Measurements from ENCODE around the gene EIF3D. TPM values are rescaled to one million over a fixed set of nuclear protein-coding genes. Genes with fewer than 3 reads are reported as not detected.

Gene EIF3D
- total and polyA plus RNA-seq, 2 of the 8 experiments (the other 6 are each of a cell fraction or from before 2014, with no cell fraction given): 195 to 408 TPM

DNA sequence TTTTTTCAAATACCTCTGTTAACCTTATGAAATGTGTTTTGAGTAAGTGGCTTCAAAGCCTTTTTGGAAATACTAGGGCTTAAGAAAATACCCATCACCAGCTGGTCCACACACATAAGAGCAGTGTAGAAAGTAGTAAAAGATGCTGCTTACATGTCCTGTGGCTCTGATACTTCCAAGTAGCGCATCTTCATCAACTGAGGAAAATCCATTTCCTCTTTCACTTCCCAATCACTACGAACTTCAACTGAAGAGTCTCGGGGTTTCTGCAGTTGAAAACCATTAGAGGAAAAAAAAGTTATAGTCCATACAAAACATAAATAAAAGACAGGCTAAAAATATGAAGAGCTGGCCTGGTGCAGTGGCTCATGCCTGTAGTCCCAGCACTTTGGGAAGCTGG, 8.5 kb downstream of the EIF3D start:
- Histone ChIP-seq H2BK15ac (ENCODE audit: low read length) (no peak overlapping the region), H2AK5ac (ENCODE audit: low read depth, low read length) (no peak overlapping the region), H3K4me2 (ENCODE audit: insufficient read depth in 1 of 2, low read depth in 2 of 2, low read length in 2 of 2) (no peak overlapping the region), H3K56ac (replicated peaks; ENCODE audit: insufficient read length, low read depth, low read length) (no peak overlapping the region), H4K20me1 (replicated peaks in 1 of 2; ENCODE audit: control insufficient read depth in 1 of 2, insufficient read depth in 2 of 2, low read length in 2 of 2) (peaks cover 0 to 10% of the 10 kb centered on the region in 2 experiments), H2BK12ac (ENCODE audit: low read depth, low read length) (no peak overlapping the region), H3K79me2 (ENCODE audit: control insufficient read depth in 1 of 2, insufficient read depth in 2 of 2, low read length in 2 of 2) (no peaks in the 10 kb centered on the region), H2BK20ac (ENCODE audit: low read length) (no peak overlapping the region), H3K9me3 (ENCODE audit: insufficient read depth in 2 of 2, low read depth in 1 of 2, low read length in 1 of 2) (no peaks in the 10 kb centered on the region), H3K4ac (replicated peaks; ENCODE audit: insufficient read length, low read depth, low read length) (no peak overlapping the region), H3K27me3 (replicated peaks in 1 of 4; ENCODE audit: control insufficient read depth in 3 of 4, extremely low read depth in 1 of 4, insufficient read depth in 3 of 4, low read length in 3 of 4) (no peaks in the 10 kb centered on the region), H3K27ac (ENCODE audit: low read depth, low read length) (no peak overlapping the region), H3K36me3 (ENCODE audit: control insufficient read depth in 2 of 4, insufficient read depth in 4 of 4, low read length in 3 of 4) (peaks cover 75 to 99% (median 93%) of the 10 kb centered on the region in 4 experiments), H2BK5ac (ENCODE audit: low read depth, low read length) (no peak overlapping the region), H3K9ac (replicated peaks in 1 of 4; ENCODE audit: extremely low read depth in 1 of 4, low read depth in 3 of 4, low read length in 3 of 4) (no peak overlapping the region), H2AFZ (ENCODE audit: low read length) (no peak overlapping the region), H3K79me1 (ENCODE audit: low read depth, low read length) (no peaks in the 10 kb centered on the region; the same call in 1 of the 2 replicates), H4K8ac (ENCODE audit: extremely low read depth, insufficient read depth, low read length) (no peak overlapping the region), H4K91ac (replicated peaks; ENCODE audit: insufficient read length, low read length) (no peak overlapping the region), H3K18ac (ENCODE audit: extremely low read depth, low read length) (no peak overlapping the region), H3K14ac (ENCODE audit: insufficient read length) (no peak overlapping the region), H3K4me1 (replicated peaks in 1 of 4; ENCODE audit: control insufficient read depth in 3 of 4, insufficient read depth in 4 of 4, low read length in 3 of 4) (no peaks in the 10 kb centered on the region), H2BK120ac (replicated peaks; ENCODE audit: low read depth, low read length) (no peak overlapping the region), H3K23ac (ENCODE audit: insufficient read length) (no peak overlapping the region), H3K4me3 (ENCODE audit: extremely low read depth in 1 of 4, insufficient read depth in 2 of 4, low read depth in 3 of 4, low read length in 4 of 4) (no peak overlapping the region), H4K5ac (ENCODE audit: insufficient read length, low read depth, low read length) (no peak overlapping the region), H3K23me2 (ENCODE audit: low read depth, low read length) (no peaks in the 10 kb centered on the region)
- no peak for FAIRE-seq
- ChIA-PET POLR2A (ENCODE audit: partially characterized antibody) (interaction anchor here (0.7 to 7.8 kb wide), 3 partner anchors 9 to 34 kb away, joined by 3 to 92 read pairs (median 4); partner anchors contain the start of gene FOXRED2), CTCF (ENCODE audit: partially characterized antibody) (interaction anchor here (0.8 to 6.7 kb wide), 2 partner anchors 9 to 219 kb away, joined by 3 to 63 read pairs; no protein-coding TSS in a partner anchor)
- DNase-seq (ENCODE audit: low read depth in 1 of 2, low spot score in 2 of 2): no peak
- TF ChIP-seq CTBP2 (IDR thresholded peaks at IDR 0.05; ENCODE audit: borderline replicate concordance, insufficient read depth, insufficient read length, low read length): no peak
- WGBS, 2 experiments (ENCODE audit: extremely low coverage in 1 of 2, insufficient coverage in 1 of 2, insufficient read length in 1 of 2, insufficient replicate concordance in 2 of 2, low coverage in 1 of 2, low lambda C conversion rate in 2 of 2, missing lambda C conversion rate in 1 of 2): 88% methylated on average over 3 of the region's 3 CpGs; no CpG with 5 or more reads in 1 of the 2 experiments
